ENCODE results near the gene CTBP2. TPM values are rescaled to one million over a fixed set of nuclear protein-coding genes. Genes with fewer than 3 reads are reported as not detected.

Gene CTBP2
- total RNA-seq, 1 donor: 74.3 TPM

- DNase-seq (ENCODE audit: low read depth): no peak
- no peak overlapping the region for H3K4me3 ChIP-seq (ENCODE audit: low read depth, low read length)
- TF ChIP-seq CTCF (IDR thresholded peaks at IDR 0.05; ENCODE audit: insufficient read depth, low read depth, low read length): no peak
Observed at GRCh38 chr10:125137601-125138438, 22.5 kb downstream of the CTBP2 start.

- no peak overlapping the region for H3K4me3 ChIP-seq (ENCODE audit: low read depth, low read length)
- DNase-seq (ENCODE audit: low read depth): no peak
- no peak for TF ChIP-seq CTCF (IDR thresholded peaks at IDR 0.05; ENCODE audit: insufficient read depth, low read depth, low read length)
Observed at GRCh38 chr10:125136087-125136486, 24.3 kb downstream of the CTBP2 start.

- TF ChIP-seq CTCF (IDR thresholded peaks at IDR 0.05; ENCODE audit: insufficient read depth, low read depth, low read length): no peak
- H3K4me3 ChIP-seq (ENCODE audit: low read depth, low read length): no peak overlapping the region
- no peak for DNase-seq (ENCODE audit: low read depth)
Observed at GRCh38 chr10:125135771-125136035, 24.7 kb downstream of the CTBP2 start.

- no peak for TF ChIP-seq CTCF (IDR thresholded peaks at IDR 0.05; ENCODE audit: insufficient read depth, low read depth, low read length)
- DNase-seq (ENCODE audit: low read depth): no peak
- no peak overlapping the region for H3K4me3 ChIP-seq (ENCODE audit: low read depth, low read length)
Observed at GRCh38 chr10:125134916-125135770, 25.2 kb downstream of the CTBP2 start.

- no peak for TF ChIP-seq CTCF (IDR thresholded peaks at IDR 0.05; ENCODE audit: insufficient read depth, low read depth, low read length)
- H3K4me3 ChIP-seq (ENCODE audit: low read depth, low read length): no peak overlapping the region
- DNase-seq (ENCODE audit: low read depth): no peak
Observed at GRCh38 chr10:125134483-125134848, 25.9 kb downstream of the CTBP2 start.

- no peak for DNase-seq (ENCODE audit: low read depth)
- H3K4me3 ChIP-seq (ENCODE audit: low read depth, low read length): no peak overlapping the region
- no peak for TF ChIP-seq CTCF (IDR thresholded peaks at IDR 0.05; ENCODE audit: insufficient read depth, low read depth, low read length)
Observed at GRCh38 chr10:125133696-125134482, 26.5 kb downstream of the CTBP2 start.
